HG02588 (cell line): ENCODE results near the gene LCMT1.
"Not testable (repeated sequence)": the region's sequence is repeated elsewhere in the genome, so short reads cannot be mapped to it uniquely, and the experiment has no call there.

ENCODE experiments used
- ATAC-seq: cut with Tn5 transposase; IDR thresholded peaks from one replicate; pipeline ENCODE4 v1.9.1; 2021; ENCODE audit warnings: mild to moderate bottlenecking, moderate library complexity; ENCODE audit not compliant: unreplicated experiment

Gene LCMT1

GRCh38 chr16:25111403-25112166 lies at the start of gene LCMT1:
Gene LCMT1 (plus strand): TSS chr16:25111742. CDS start chr16:25111884, 142 bp downstream.
- peak; percentile 92 for ATAC-seq

DNA sequence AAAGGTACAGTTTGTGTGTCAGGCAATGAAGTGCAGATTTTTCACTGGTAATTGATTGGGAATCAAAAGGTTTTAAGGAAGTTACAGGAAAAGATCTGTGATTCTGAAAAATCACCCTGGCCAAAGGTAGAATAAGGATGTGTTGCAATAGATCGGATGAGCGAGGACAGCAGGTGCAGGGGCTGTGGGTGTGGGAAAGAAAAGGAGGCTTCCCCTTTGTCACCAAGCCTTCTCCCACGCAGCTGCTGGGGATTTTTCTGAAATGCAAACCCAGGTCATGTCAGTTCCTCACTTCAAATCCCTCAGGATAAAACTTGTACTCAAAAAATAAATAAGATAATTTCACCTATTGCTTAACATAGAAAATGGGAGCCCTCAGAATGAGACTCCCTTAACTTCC lies 48.4 kb upstream of the LCMT1 start:
- ATAC-seq = no peak

- ATAC-seq = no peak
These were observed 47.7 kb upstream of the LCMT1 start for GRCh38 chr16:25063865-25064264.

DNA sequence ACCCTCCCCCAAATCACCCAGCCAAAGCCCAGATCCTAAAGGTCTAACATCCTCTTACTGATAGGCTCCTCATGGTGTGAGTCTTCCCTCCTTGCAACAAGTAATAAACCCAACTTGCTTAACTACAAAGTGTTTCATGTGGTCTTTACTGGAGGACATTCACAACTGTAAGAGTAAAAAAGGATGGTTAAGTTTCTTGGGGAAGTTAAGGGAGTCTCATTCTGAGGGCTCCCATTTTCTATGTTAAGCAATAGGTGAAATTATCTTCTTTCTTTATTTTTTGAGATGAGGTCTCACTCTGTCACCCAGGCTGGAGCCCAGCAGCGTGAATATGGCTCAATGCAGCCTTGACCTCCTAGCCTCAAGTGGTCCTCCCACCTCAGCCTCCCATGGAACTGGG lies 47.3 kb upstream of the LCMT1 start:
- ATAC-seq = not testable (repeated sequence)

- no peak for ATAC-seq
These were observed 46.6 kb upstream of the LCMT1 start for GRCh38 chr16:25064937-25065336.

- ATAC-seq = no peak
These were observed 45.6 kb upstream of the LCMT1 start for GRCh38 chr16:25065899-25066298.

DNA sequence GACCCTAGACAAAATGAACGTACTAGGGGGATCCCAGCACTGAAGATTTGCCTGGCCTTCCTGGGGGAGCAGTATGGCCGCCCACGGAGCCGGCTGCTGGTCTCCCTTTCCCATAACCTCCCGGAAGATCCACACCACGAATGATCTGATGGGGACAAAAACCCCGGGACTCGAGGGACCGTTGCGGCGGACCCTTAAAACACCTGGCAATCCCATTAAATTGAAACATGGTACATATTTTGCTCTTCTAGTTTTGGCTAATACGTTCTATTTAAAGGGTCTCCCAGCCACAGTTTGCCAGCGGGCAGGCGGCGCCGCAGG lies 45.2 kb upstream of the LCMT1 start:
- no peak for ATAC-seq

- peak; percentile 85 for ATAC-seq
These were observed 44.6 kb upstream of the LCMT1 start for GRCh38 chr16:25066747-25067631.

- ATAC-seq = no peak
These were observed 37.7 kb upstream of the LCMT1 start for GRCh38 chr16:25073854-25074253.

DNA sequence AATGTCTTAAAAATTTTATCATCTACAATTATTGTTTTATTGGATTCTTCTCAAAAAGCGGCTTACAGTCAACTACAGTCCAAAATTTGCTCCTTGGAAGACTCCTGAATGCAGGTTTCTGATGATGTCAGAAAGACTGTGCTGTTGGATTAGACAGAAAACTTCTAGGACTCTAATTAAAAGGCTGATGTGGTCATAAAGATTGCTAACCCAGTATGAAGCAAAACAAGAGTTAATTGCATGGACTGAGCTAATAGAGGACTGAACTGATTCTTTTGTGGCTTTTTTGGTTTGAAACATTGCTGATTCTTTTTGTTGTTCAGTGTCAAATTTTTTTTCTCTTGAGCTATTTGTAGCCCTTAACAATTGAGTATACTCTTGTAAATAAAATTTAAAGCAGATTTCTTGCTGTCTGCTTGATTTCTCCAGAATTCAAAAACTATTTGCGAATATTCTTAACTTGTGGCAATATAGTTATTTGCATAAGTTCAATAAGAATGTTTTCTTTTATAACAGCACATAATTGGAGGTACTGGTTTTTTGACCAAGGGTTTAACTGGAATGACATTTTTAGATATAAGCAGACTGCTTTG lies 33.1 kb upstream of the LCMT1 start:
- ATAC-seq = no peak

DNA sequence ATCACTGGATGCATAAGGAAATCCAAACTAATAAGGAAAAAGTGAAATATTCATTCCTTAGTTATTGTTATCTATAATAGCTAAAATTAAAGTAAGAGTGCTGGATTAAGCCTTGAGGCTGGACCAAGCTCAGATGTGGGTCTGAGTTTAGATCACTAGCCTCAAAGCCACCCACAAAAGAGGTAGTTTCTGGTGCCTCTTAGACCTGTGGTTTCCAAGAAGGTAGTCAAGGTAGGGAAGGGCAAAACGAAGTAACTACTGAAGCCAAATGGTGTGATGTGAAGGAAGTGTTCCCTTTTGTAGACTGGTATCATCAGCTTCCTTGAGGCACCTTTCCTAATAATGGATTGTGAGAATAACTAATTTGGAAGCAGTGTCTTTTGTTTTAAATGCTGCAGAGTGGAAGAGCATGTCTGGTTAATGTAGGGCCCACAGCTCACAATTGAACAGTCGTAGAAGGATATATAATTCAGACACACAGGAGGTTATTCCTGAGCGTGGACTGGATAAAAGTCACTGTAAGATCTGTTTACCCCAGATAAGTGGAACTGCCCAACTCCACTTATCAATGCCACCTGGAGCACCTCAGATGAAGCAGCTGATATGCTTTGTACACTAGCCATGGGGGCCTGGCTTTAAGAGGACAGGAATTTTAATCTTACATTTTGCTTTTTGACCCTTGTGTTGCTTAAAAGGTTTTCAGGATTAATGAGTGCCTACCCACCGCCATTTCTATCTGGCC lies 31.7 kb upstream of the LCMT1 start:
- ATAC-seq = no peak

GRCh38 chr16:25080420-25081131 lies 31.0 kb upstream of the LCMT1 start:
- no peak for ATAC-seq

- ATAC-seq = no peak
These were observed 29.8 kb upstream of the LCMT1 start for GRCh38 chr16:25081702-25082101.

DNA sequence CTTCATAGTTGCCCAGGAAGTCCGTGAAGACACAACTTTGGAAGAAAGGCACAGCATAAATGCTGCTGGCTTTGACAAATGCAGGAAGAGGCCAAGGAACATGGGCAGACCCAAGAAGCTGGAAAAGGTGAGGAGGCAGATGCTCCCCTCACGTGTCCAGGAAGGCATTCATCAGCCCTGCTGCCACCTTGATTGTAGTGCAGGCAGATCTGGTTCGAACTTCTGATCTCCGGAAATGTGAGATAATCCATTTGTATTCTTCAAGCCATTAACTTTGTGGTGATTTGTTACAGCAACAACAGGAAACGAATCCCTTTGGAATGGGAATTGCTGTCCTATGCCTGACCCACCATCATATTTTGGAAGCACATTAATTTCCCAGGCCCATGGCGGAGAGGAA lies 28.5 kb upstream of the LCMT1 start:
- ATAC-seq = no peak

DNA sequence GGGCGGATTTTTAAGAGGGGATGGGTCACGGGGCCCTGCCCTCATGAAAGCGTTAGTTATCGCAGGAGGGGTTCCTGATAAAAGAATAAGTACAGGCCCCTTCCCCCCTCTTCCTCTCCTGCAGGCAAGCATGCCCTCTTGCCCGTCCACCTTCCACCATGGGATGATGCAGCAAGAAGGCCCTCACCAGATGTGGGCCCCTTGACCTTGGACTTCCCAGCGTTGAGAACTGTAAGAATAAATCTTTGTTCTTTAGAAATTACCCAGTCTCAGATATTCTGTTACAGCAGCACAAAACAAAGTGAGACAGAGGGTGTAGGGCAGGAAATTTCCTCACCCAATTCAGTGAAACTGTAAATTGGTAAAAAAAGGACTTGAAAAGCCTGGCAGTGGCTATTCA lies 27.8 kb upstream of the LCMT1 start:
- no peak for ATAC-seq

- ATAC-seq = no peak
These were observed 26.7 kb upstream of the LCMT1 start for GRCh38 chr16:25084797-25085196.

- no peak for ATAC-seq
These were observed 23.8 kb upstream of the LCMT1 start for GRCh38 chr16:25087761-25088160.

GRCh38 chr16:25089351-25089750 lies 22.2 kb upstream of the LCMT1 start:
- no peak for ATAC-seq

DNA sequence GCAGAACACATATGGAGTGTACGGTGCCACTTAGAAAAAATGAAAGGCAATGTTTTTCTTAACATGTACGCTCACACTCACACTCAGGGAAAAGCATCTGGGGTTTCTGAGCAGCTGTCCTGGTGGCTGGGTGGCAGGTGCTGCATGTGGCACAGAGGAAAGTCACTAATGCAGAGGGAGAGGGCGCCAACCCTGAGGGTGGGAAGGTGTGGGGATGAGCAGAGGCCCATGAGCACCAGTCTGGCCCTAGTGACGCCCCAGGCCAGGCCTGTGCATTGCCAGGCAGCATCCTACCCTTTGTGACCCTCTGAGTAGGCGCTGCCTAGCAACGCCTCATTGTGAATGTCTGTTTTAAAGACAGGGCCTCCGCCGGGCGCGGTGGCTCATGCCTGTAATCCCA lies 19.1 kb upstream of the LCMT1 start:
- no peak for ATAC-seq

DNA sequence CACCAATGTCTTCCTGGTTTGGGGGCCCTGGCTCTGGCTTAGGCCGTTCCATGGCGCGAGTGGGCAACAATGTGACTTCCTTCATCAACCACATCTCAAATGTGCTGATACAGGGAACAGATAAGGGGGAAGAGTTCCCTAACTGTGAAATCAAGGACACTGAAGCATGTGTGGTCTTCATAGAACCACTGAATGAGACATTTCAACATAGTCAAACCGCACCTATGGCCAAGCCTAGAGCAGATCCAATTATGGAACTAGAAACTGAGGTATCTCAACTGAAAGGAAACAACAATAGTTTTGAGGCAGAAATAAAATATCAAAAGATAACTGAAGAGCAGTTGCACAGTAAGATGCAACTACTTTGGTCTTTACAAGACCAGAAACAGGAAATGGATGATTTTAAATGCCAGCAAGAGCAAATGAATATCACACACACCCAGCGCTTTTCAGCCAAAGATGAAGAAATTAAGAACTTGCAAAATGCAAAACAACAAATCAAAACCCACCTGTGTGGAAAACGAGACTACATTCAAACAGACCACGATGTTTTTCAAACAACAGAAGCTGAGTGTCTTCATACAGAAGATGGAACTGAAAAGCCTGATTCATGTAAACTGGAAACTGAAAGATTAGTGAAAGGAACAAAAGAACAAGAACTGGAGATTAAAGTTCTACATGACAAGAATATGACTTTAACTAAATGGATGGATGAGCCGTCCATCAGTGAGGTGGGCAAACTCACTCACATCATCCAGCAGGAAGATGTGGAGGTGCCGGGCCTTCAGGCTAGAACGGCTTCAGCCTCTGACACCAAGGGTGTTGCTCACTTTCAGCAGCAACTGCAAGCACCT lies 18.1 kb upstream of the LCMT1 start:
- ATAC-seq = no peak
